HG02798 (cell line): ENCODE results near the gene CHD5.
"Not testable (repeated sequence)": the region's sequence is repeated elsewhere in the genome, so short reads cannot be mapped to it uniquely, and the experiment has no call there.

Experiments used
- ATAC-seq: cut with Tn5 transposase; IDR thresholded peaks from one replicate; pipeline ENCODE4 v1.9.1; 2021; ENCODE audit warnings: mild to moderate bottlenecking; ENCODE audit not compliant: unreplicated experiment, poor library complexity

The CHD5 gene

GRCh38 chr1:6074192-6074901 lies 105.8 kb downstream of the CHD5 start:
- ATAC-seq = no peak

GRCh38 chr1:6073480-6074053 lies 106.6 kb downstream of the CHD5 start:
- ATAC-seq = no peak

- no peak for ATAC-seq
Measured at GRCh38 chr1:6072774-6073479, 107.2 kb downstream of the CHD5 start.

GRCh38 chr1:6071219-6071618 lies 108.9 kb downstream of the CHD5 start:
- ATAC-seq = no peak

- ATAC-seq = no peak
Measured at GRCh38 chr1:6070450-6070974, 109.6 kb downstream of the CHD5 start.

- no peak for ATAC-seq
Measured at GRCh38 chr1:6069573-6069972, 110.5 kb downstream of the CHD5 start.

- no peak for ATAC-seq
Measured at GRCh38 chr1:6068932-6069331, 111.2 kb downstream of the CHD5 start.

- ATAC-seq = no peak
Measured at GRCh38 chr1:6068073-6068472, 112.0 kb downstream of the CHD5 start.

- ATAC-seq = no peak
Measured at GRCh38 chr1:6066680-6067079, 113.4 kb downstream of the CHD5 start.

- ATAC-seq = no peak
Measured at GRCh38 chr1:6065093-6065858, 114.8 kb downstream of the CHD5 start.

GRCh38 chr1:6063532-6064053 lies 116.5 kb downstream of the CHD5 start:
- not testable (repeated sequence) for ATAC-seq

GRCh38 chr1:6062670-6063069 lies 117.5 kb downstream of the CHD5 start:
- ATAC-seq = no peak

- ATAC-seq = no peak
Measured at GRCh38 chr1:6059866-6060265, 120.3 kb downstream of the CHD5 start.

- no peak for ATAC-seq
Measured at GRCh38 chr1:6057170-6057845, 122.8 kb downstream of the CHD5 start.

- ATAC-seq = no peak
Measured at GRCh38 chr1:6056572-6056948, 123.6 kb downstream of the CHD5 start.

GRCh38 chr1:6054596-6054995 lies 125.5 kb downstream of the CHD5 start:
- ATAC-seq = no peak

- no peak for ATAC-seq
Measured at GRCh38 chr1:6053206-6053546, 126.9 kb downstream of the CHD5 start.

GRCh38 chr1:6052543-6053205 lies 127.4 kb downstream of the CHD5 start:
- ATAC-seq = no peak
